ENCODE results near the gene ADAM15.

ADAM15 gene

DNA sequence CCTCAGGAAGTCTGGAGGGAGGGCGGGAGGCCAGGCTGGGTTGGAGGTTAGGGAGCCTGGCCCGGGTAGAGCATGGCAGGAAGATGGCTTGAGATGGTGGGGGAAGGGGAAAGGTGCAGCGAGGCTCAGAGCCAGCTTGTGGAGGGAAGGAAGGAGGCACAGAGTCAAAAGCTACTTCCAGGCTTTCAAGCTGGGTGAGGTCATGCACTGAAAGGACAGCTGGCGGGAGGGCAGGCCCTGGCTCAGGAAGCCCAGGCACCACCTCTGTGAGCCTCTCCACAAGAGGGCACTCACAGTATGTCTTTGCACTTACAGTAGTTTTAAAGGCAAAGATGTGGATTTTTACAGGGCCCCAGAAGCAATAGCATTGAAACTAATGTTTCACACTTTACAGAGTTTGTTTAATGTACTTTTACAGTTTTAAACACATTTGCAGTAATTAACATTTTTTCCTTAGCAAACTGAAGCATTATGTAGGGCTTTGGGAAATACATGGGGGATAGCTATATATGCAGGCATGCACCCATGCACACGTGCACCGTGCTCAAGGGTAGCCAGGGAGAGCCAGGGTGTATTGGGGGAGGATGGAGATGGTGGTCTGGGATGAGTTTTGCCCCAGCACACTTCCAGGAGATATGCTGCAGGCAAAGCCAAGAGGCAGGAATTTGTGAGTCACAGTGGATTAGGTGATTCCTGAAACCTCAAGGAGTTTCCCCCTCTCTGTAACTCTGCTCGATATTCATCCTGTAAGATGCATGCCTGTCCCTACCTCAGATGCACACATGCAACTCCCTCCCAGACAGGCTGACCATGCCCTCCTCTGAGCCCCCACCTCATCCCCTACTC, 6.1 kb upstream of the ADAM15 start:
- in situ Hi-C loops (cut with HindIII; ENCODE audit: low pct_ligation_motif_present, low pct_unique_long_range_greater_than_20kb, low sequenced_read_pairs), result no loop called here

GRCh38 chr1:155048449-155049334, 2.4 kb upstream of the ADAM15 start:
- DNase-seq, result no peak
- in situ Hi-C loops (cut with HindIII; ENCODE audit: low pct_ligation_motif_present, low pct_unique_long_range_greater_than_20kb, low sequenced_read_pairs), result no loop called here

More for the DNA sequence above, 6.1 kb upstream of the ADAM15 start:
- DNase-seq, result peak; percentile 88

GRCh38 chr1:155049651-155050559, 1.2 kb upstream of the ADAM15 start:
- in situ Hi-C loops (cut with HindIII; ENCODE audit: low pct_ligation_motif_present, low pct_unique_long_range_greater_than_20kb, low sequenced_read_pairs), result no loop called here
- peak; percentile 42 for DNase-seq

DNA sequence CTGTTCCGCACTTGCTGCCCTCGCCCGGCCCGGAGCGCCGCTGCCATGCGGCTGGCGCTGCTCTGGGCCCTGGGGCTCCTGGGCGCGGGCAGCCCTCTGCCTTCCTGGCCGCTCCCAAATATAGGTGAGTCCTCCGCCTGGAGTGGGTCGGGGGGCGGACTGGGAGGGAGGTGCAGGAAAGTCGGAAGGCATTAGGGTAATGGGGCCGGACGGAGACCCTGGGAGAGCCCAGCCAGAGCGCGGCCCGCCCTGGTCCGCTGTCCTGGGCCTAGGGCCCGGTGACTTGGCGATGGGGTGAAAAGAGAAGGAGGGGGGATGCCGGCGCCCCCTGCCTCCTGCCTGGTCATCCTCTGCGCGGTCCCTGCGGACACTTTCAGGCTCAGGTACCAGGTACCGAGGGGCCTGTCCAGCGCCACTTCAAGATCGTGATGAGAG, 243 bp downstream of the ADAM15 start:
- no peak for DNase-seq
- in situ Hi-C loops (cut with HindIII; ENCODE audit: low pct_ligation_motif_present, low pct_unique_long_range_greater_than_20kb, low sequenced_read_pairs), result no loop called here

DNA sequence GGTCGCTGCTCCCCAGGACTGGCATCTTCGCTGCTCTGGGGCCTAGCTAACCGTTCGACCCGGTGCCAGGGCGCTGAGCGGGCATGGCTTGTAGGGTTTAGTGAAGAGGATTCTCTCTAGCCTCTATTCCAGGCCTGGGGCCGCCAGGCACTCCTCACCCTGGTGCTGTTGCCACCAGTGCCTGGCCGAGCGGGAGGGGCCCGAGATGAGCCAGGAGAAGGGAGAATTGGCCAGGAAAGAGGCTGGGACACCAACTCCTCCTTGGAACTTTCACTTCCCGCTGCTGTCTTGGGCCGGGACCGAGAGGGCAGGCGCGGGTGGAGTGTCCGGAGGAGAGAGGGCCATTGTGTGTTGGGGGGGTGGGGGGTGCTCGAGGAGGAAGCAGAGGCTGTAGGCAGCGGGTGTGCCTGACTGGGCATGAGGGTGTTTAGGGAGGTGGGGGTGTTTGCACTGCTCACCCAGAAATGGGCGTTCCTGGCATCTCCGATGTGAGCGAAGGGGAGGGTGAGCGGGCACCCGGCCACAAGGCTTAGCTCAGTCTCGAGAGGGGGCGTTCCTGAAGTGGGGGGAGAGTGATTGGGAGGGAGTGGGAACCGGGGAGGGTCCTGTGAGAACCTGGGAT, 772 bp downstream of the ADAM15 start:
- peak; percentile 54 for DNase-seq
- in situ Hi-C loops (cut with HindIII; ENCODE audit: low pct_ligation_motif_present, low pct_unique_long_range_greater_than_20kb, low sequenced_read_pairs), result no loop called here

- peak; percentile 54 for DNase-seq
- in situ Hi-C loops (cut with HindIII; ENCODE audit: low pct_ligation_motif_present, low pct_unique_long_range_greater_than_20kb, low sequenced_read_pairs), result no loop called here
These were observed 1.6 kb downstream of the ADAM15 start for GRCh38 chr1:155052439-155053395.

DNA sequence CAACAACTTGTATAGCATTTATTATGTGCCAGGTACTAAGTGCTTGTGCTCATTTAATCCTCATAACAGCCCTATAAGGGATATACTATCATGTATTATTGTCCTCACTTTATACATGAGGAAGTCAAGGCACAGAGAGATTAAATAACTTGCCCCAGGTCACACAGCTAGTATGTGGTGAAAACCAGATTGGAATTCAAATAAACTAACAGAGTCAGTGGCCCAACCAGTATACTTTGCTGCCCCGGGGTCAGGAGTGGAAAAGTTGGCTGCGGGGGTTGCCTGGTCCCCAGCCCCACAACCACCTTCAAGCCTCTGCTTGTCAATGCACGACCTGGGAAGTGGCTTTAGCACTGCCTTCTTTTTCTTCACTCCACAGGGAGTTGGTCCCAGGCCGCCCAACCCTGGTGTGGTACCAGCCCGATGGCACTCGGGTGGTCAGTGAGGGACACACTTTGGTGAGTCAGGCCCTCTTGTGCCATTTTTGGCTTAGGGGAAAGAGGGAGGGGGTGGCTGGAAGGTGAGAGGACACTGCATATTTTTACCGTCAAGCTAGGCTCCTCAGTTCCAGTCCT, 2.5 kb downstream of the ADAM15 start:
- DNase-seq, result no peak
- in situ Hi-C loops (cut with HindIII; ENCODE audit: low pct_ligation_motif_present, low pct_unique_long_range_greater_than_20kb, low sequenced_read_pairs), result no loop called here

GRCh38 chr1:155057104-155057503, 6.0 kb downstream of the ADAM15 start:
- DNase-seq, result no peak
- in situ Hi-C loops (cut with HindIII; ENCODE audit: low pct_ligation_motif_present, low pct_unique_long_range_greater_than_20kb, low sequenced_read_pairs), result no loop called here

DNA sequence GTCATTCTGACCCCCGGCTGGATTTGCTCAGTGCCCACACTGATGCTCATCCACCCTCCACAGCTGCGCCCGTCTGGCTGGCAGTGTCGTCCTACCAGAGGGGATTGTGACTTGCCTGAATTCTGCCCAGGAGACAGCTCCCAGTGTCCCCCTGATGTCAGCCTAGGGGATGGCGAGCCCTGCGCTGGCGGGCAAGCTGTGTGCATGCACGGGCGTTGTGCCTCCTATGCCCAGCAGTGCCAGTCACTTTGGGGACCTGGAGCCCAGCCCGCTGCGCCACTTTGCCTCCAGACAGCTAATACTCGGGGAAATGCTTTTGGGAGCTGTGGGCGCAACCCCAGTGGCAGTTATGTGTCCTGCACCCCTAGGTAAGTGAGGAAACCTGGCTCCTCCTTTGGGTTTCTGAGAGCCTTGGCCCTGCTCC, 6.7 kb downstream of the ADAM15 start:
- DNase-seq, result no peak
- in situ Hi-C loops (cut with HindIII; ENCODE audit: low pct_ligation_motif_present, low pct_unique_long_range_greater_than_20kb, low sequenced_read_pairs), result no loop called here

- in situ Hi-C loops (cut with HindIII; ENCODE audit: low pct_ligation_motif_present, low pct_unique_long_range_greater_than_20kb, low sequenced_read_pairs), result no loop called here
- no peak for DNase-seq
These were observed 9.6 kb downstream of the ADAM15 start for GRCh38 chr1:155060736-155061135.

- DNase-seq, result peak; percentile 89
- in situ Hi-C loops (cut with HindIII; ENCODE audit: low pct_ligation_motif_present, low pct_unique_long_range_greater_than_20kb, low sequenced_read_pairs), result no loop called here
These were observed 10.4 kb downstream of the ADAM15 start for GRCh38 chr1:155061381-155062150.

DNA sequence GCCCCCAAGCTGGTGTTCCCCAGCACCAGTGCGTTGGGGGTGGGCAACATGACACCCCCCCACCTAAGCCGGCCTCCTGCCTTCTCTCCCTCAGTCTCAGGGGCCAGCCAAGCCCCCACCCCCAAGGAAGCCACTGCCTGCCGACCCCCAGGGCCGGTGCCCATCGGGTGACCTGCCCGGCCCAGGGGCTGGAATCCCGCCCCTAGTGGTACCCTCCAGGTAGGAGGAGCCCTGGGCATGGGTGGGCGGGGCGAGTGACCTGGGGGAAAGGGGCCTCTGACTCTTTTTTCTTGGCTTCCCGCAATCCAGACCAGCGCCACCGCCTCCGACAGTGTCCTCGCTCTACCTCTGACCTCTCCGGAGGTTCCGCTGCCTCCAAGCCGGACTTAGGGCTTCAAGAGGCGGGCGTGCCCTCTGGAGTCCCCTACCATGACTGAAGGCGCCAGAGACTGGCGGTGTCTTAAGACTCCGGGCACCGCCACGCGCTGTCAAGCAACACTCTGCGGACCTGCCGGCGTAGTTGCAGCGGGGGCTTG, 11.1 kb downstream of the ADAM15 start:
- in situ Hi-C loops (cut with HindIII; ENCODE audit: low pct_ligation_motif_present, low pct_unique_long_range_greater_than_20kb, low sequenced_read_pairs), result no loop called here
- DNase-seq, result peak; percentile 29

GRCh38 chr1:155062702-155063411, 11.7 kb downstream of the ADAM15 start:
- DNase-seq, result peak; percentile 74

GRCh38 chr1:155063550-155064110, 12.5 kb downstream of the ADAM15 start, which contains the start of gene EFNA4:
TSS of gene EFNA4 (plus strand) at chr1:155063740. CDS start at chr1:155063824, 84 bp downstream.
- in situ Hi-C loops (cut with HindIII; ENCODE audit: low pct_ligation_motif_present, low pct_unique_long_range_greater_than_20kb, low sequenced_read_pairs), result no loop called here
- peak; percentile 93 for DNase-seq

More at GRCh38 chr1:155062702-155063411, 11.7 kb downstream of the ADAM15 start:
- in situ Hi-C loops (cut with HindIII; ENCODE audit: low pct_ligation_motif_present, low pct_unique_long_range_greater_than_20kb, low sequenced_read_pairs), result no loop called here

All from ACHN (cell line).